Neural progenitor cell (in vitro differentiated cells): ENCODE measurements around the gene FYCO1. TPM values are rescaled to one million over a fixed set of nuclear protein-coding genes. Genes with fewer than 3 reads are reported as not detected.
A peak's percentile ranks its signal among the peaks of the same experiment; 100 is the strongest.
"Not testable (repeated sequence)": the region's sequence is repeated elsewhere in the genome, so short reads cannot be mapped to it uniquely, and the experiment has no call there.

Source experiments
- DNase-seq: peaks from one replicate; pipeline ENCODE4 v3.0.0-alpha.2; 2016; ENCODE audit warnings: low spot score
- H2AFZ ChIP-seq: fragments of 200-600 bp; sonication (generic); replicated peaks from 2 replicates; pipeline ENCODE4 v1.6.1; 2016; ENCODE audit warnings: antibody characterized with exemption
- H3F3A ChIP-seq: fragments of 200-600 bp; sonication (generic); 2 replicates; pipeline ENCODE4 v1.6.1; 2016; ENCODE audit warnings: antibody characterized with exemption, low read depth
- H3K27ac ChIP-seq: fragments of 200-600 bp; sonication (generic); 2 replicates; pipeline ENCODE4 v1.5.1; 2016; ENCODE audit warnings: mild to moderate bottlenecking
- H3K27me3 ChIP-seq: fragments of 200-600 bp; sonication (generic); 2 replicates; pipeline ENCODE4 v1.6.1; 2016; ENCODE audit warnings: mild to moderate bottlenecking, moderate library complexity
- H3K36me3 ChIP-seq: fragments of 200-600 bp; sonication (generic); 2 replicates; pipeline ENCODE4 v1.5.1; 2016
- H3K4me1 ChIP-seq: fragments of 200-600 bp; sonication (generic); 2 replicates; pipeline ENCODE4 v1.6.1; 2016; ENCODE audit warnings: mixed run types
- H3K4me2 ChIP-seq: fragments of 200-600 bp; sonication (generic); 2 replicates; pipeline ENCODE4 v1.6.1; 2016
- H3K4me3 ChIP-seq: fragments of 200-600 bp; sonication (generic); 2 replicates; pipeline ENCODE4 v1.5.1; 2016
- H3K79me2 ChIP-seq: fragments of 200-600 bp; sonication (generic); 2 replicates; pipeline ENCODE4 v1.6.1; 2016; ENCODE audit warnings: low read depth
- H3K9ac ChIP-seq: fragments of 200-600 bp; sonication (generic); 2 replicates; pipeline ENCODE4 v1.6.1; 2016
- H3K9me3 ChIP-seq: fragments of 200-600 bp; sonication (generic); 2 replicates; pipeline ENCODE4 v1.5.1; 2016; ENCODE audit warnings: low read depth
- H4K20me1 ChIP-seq: fragments of 200-600 bp; sonication (generic); 2 replicates; pipeline ENCODE4 v1.6.1; 2016; ENCODE audit warnings: low read depth
- H3K27ac Mint-ChIP-seq: 3 replicates; pipeline ENCODE4 v1.8.0; 2021; ENCODE audit warnings: mixed read lengths
- H3K27me3 Mint-ChIP-seq: 2 replicates; pipeline ENCODE4 v1.8.0; 2022; ENCODE audit warnings: low read depth, mild to moderate bottlenecking, inconsistent platforms, moderate library complexity, mixed read lengths; ENCODE audit not compliant: insufficient read depth
- H3K36me3 Mint-ChIP-seq: 3 replicates; pipeline ENCODE4 v1.8.0; 2021; ENCODE audit warnings: mixed read lengths
- H3K4me1 Mint-ChIP-seq: 3 replicates; pipeline ENCODE4 v1.8.0; 2021; ENCODE audit warnings: mixed read lengths
- H3K4me3 Mint-ChIP-seq: 3 replicates; pipeline ENCODE4 v1.8.0; 2021; ENCODE audit warnings: mild to moderate bottlenecking, moderate library complexity, mixed read lengths
- H3K9me3 Mint-ChIP-seq: 3 replicates; pipeline ENCODE4 v1.8.0; 2020; ENCODE audit warnings: mixed read lengths
- EZH2 ChIP-seq: fragments of 200-600 bp; sonication (generic); IDR thresholded peaks from 2 replicates; pipeline ENCODE4 v1.6.1; 2017; ENCODE audit warnings: antibody characterized with exemption, mild to moderate bottlenecking, moderate library complexity
- EZH2phosphoT487 ChIP-seq: fragments of 200-600 bp; sonication (generic); IDR thresholded peaks from 2 replicates; pipeline ENCODE4 v1.6.1; 2017; ENCODE audit warnings: antibody characterized with exemption
- total RNA-seq: library from RNA; depleted of rRNA; stranded (reverse); fragments of >200 nt; gene quantifications from 2 replicates; pipeline ENCODE4 v1.2.3, GENCODE V29; 2015; ENCODE audit warnings: low replicate concordance
- TF ChIP-seq, protein P1 (sequence below): fragments of 200-600 bp; sonication (generic); IDR thresholded peaks from 2 replicates; pipeline ENCODE4 v1.5.1; 2017; ENCODE audit warnings: antibody characterized with exemption, mild to moderate bottlenecking

FYCO1 gene
- total RNA-seq, 1 donor from 2014 or later = 6.8 TPM

DNA sequence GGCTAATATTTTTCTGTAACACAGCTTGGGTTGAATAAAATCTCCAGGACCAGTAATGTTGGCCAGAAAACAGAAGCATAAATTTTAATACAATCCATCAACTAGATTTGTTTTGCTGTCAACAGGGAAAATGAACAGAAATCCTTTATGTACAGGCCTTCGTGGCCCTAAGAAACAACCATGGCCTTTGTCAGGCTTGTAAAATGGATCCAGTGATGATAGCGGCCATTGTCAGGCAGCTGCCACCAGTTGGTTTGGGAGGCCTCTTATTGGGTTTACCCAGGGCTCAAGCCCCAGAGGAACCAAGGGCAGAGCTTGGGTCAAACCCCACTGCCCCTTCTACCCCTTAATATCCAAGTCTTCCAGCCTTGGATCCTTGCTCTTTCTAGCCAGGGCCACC is 5.6 kb upstream of the FYCO1 start:
- no peak overlapping the region for H2AFZ ChIP-seq
- H3K36me3 Mint-ChIP-seq = no peaks in the 10 kb centered on the region
- H3K9ac ChIP-seq = no peak overlapping the region
- H3F3A ChIP-seq = no peaks in the 10 kb centered on the region
- TF ChIP-seq, protein P1, sequence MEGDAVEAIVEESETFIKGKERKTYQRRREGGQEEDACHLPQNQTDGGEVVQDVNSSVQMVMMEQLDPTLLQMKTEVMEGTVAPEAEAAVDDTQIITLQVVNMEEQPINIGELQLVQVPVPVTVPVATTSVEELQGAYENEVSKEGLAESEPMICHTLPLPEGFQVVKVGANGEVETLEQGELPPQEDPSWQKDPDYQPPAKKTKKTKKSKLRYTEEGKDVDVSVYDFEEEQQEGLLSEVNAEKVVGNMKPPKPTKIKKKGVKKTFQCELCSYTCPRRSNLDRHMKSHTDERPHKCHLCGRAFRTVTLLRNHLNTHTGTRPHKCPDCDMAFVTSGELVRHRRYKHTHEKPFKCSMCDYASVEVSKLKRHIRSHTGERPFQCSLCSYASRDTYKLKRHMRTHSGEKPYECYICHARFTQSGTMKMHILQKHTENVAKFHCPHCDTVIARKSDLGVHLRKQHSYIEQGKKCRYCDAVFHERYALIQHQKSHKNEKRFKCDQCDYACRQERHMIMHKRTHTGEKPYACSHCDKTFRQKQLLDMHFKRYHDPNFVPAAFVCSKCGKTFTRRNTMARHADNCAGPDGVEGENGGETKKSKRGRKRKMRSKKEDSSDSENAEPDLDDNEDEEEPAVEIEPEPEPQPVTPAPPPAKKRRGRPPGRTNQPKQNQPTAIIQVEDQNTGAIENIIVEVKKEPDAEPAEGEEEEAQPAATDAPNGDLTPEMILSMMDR = no peak
- TF ChIP-seq EZH2 (no peak), EZH2phosphoT487 (no peak)
- H3K4me1 ChIP-seq = no peaks in the 10 kb centered on the region
- no peak overlapping the region for H3K4me3 ChIP-seq
- no peak overlapping the region for H3K4me3 Mint-ChIP-seq
- H3K79me2 ChIP-seq = no peaks in the 10 kb centered on the region
- H3K36me3 ChIP-seq = no peaks in the 10 kb centered on the region
- H4K20me1 ChIP-seq = no peaks in the 10 kb centered on the region
- no peak overlapping the region for H3K4me2 ChIP-seq
- H3K27me3 ChIP-seq = peaks cover 8% of the 10 kb centered on the region
- no peaks in the 10 kb centered on the region for H3K4me1 Mint-ChIP-seq
- no peak overlapping the region for H3K27ac Mint-ChIP-seq
- DNase-seq = no peak
- no peaks in the 10 kb centered on the region for H3K9me3 ChIP-seq
- H3K9me3 Mint-ChIP-seq = no peaks in the 10 kb centered on the region
- peaks cover 3% of the 10 kb centered on the region for H3K27me3 Mint-ChIP-seq
- no peak overlapping the region for H3K27ac ChIP-seq

DNA sequence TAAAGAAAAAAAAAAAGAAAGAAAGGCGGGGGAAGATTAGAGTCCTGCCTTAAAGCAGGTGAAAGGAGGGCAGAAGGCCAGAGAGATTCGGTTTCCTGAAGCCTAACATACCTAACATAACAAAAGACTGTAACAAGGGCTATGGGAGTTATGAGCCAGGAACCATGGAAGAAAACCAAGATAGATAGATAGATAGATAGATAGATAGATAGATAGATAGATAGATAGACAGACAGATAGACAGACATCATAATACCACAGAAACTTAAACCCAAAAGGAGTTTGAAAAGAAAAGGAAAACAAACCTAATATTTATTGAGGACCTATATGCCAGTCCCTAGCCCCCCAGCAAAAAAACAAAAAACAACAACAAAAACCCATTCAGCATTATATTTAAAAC is 2.3 kb upstream of the FYCO1 start:
- peaks cover 18% of the 10 kb centered on the region for H3K79me2 ChIP-seq
- no peak overlapping the region for H3K4me3 Mint-ChIP-seq
- H3K27ac ChIP-seq = no peak overlapping the region
- no peak overlapping the region for H3K27ac Mint-ChIP-seq
- H3K4me1 ChIP-seq = peaks cover 11% of the 10 kb centered on the region
- H3F3A ChIP-seq = no peaks in the 10 kb centered on the region
- H3K36me3 Mint-ChIP-seq = no peaks in the 10 kb centered on the region
- TF ChIP-seq EZH2 = no peak
- TF ChIP-seq, protein P1 = no peak
- no peak for TF ChIP-seq EZH2phosphoT487
- H3K36me3 ChIP-seq = no peaks in the 10 kb centered on the region
- H3K27me3 ChIP-seq = peaks cover 11% of the 10 kb centered on the region
- no peak overlapping the region for H3K4me3 ChIP-seq
- peaks cover 3% of the 10 kb centered on the region for H3K27me3 Mint-ChIP-seq
- H3K9me3 Mint-ChIP-seq = no peaks in the 10 kb centered on the region
- no peaks in the 10 kb centered on the region for H3K9me3 ChIP-seq
- H4K20me1 ChIP-seq = peaks cover 12% of the 10 kb centered on the region
- H3K9ac ChIP-seq = no peak overlapping the region
- H3K4me1 Mint-ChIP-seq = peaks cover 4% of the 10 kb centered on the region
- H2AFZ ChIP-seq = no peak overlapping the region
- H3K4me2 ChIP-seq = no peak overlapping the region
- DNase-seq = no peak

DNA sequence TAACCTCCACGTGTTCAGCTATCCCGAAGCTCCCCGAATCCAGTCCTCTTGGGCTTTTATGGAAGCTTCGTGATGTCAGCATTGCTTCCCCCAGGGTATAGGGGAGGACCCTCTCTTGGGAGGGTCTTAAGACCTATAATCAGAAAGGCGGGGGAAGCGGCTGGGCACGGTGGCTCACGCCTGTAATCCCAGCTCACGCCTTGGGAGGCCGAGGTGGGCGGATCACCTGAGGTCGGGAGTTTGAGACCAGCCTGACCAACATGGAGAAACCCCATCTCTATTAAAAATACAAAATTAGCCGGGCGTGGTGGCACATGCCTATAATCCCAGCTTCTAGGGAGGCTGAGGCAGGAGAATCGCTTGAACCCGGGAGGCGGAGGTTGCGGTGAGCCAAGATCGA is 1.9 kb upstream of the FYCO1 start:
- H2AFZ ChIP-seq, H3K4me3 ChIP-seq, H3K27ac Mint-ChIP-seq, H3K36me3 Mint-ChIP-seq, H3K4me1 Mint-ChIP-seq, DNase-seq, H3K27ac ChIP-seq, H3K36me3 ChIP-seq, H3K4me2 ChIP-seq, H3K9me3 ChIP-seq, H3K4me3 Mint-ChIP-seq, H3K9me3 Mint-ChIP-seq, H3K9ac ChIP-seq, H3F3A ChIP-seq, H3K27me3 Mint-ChIP-seq: not testable (repeated sequence)
- Histone ChIP-seq H3K27me3 (peaks cover 11% of the 10 kb centered on the region), H4K20me1 (peaks cover 17% of the 10 kb centered on the region), H3K4me1 (peaks cover 11% of the 10 kb centered on the region), H3K79me2 (peaks cover 22% of the 10 kb centered on the region)

DNA sequence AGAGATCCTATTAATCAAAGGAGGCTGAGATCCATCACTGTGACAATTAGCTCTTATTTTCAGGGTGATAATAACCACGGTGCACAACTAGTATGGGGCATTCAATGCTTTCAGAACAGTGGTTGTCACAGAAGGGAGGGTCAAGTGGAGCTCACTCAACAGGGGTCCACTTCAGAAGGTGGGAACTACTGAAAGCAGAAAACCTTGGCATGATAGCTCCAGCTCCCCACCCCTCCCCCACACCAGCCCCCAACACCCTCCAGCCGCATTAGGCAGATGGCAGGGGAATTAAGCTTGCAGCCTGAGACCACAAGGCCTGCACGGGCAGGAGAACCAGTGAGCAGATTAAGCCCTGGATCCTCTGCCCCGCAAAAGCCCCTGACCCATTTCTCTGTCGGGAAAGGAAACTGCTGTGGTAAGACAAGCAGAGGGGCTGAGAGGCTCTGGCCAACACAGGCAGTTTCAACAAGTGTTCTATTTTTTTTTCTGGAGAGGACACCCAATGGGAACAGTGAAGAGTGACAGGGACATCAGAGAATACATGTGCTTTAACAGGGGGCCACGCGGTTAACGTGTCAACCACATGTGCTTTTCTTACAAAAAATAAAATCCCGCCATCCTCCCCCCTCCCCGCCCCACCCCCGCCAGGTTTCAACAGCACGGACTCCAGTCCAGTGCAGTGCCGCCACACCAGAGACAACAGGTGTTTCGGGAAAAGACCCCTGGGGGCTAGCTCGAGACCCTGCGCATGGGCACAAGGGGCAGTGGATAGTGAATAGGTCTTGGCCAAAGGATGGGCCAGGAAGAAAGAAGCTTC is 997 bp downstream of the FYCO1 start:
- H3K4me3 Mint-ChIP-seq = peak overlapping the region; percentile 90
- Histone ChIP-seq H3K4me3 (peak overlapping the region; percentile 66), H3F3A (no peaks in the 10 kb centered on the region), H3K9ac (no peak overlapping the region), H2AFZ (peak overlapping the region; percentile 92), H3K4me1 (peaks cover 11% of the 10 kb centered on the region), H3K9me3 (no peaks in the 10 kb centered on the region), H3K27ac (no peak overlapping the region), H3K36me3 (no peaks in the 10 kb centered on the region), H4K20me1 (peaks cover 39% of the 10 kb centered on the region), H3K79me2 (peaks cover 27% of the 10 kb centered on the region), H3K4me2 (peak overlapping the region; percentile 87), H3K27me3 (peaks cover 11% of the 10 kb centered on the region)
- peaks cover 4% of the 10 kb centered on the region for H3K4me1 Mint-ChIP-seq
- peaks cover 2% of the 10 kb centered on the region for H3K27me3 Mint-ChIP-seq
- DNase-seq = peak; percentile 55
- TF ChIP-seq EZH2phosphoT487 (no peak), EZH2 (no peak)
- TF ChIP-seq, protein P1 = no peak
- no peaks in the 10 kb centered on the region for H3K36me3 Mint-ChIP-seq
- no peak overlapping the region for H3K27ac Mint-ChIP-seq
- H3K9me3 Mint-ChIP-seq = no peaks in the 10 kb centered on the region
